Amniotic epithelial cell (primary cell): ENCODE results near the gene HUNK.

ENCODE experiments used
- DNase-seq: peaks from one replicate; pipeline ENCODE4 v3.0.0-alpha.2; 2010; ENCODE audit warnings: low read depth

Gene HUNK

DNA sequence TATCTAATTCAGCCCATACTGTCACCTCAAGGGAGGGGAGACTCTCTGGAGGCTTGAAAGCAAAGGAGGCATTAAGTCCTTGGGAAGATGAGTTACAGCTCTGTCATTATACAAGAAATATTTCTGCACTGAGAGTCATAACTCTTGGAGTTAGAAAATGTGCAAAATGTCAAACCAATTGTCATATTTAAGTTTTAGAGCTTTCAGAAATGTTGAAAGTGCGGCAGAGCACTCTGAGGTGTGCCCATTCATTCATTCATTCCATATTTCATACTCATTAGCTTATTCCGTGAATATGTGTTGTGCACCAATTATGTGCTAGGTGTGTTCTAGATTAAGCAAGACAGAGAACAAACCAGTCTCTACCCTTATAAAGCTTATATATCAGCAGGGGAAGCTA, 87.1 kb downstream of the HUNK start:
- no peak for DNase-seq

DNA sequence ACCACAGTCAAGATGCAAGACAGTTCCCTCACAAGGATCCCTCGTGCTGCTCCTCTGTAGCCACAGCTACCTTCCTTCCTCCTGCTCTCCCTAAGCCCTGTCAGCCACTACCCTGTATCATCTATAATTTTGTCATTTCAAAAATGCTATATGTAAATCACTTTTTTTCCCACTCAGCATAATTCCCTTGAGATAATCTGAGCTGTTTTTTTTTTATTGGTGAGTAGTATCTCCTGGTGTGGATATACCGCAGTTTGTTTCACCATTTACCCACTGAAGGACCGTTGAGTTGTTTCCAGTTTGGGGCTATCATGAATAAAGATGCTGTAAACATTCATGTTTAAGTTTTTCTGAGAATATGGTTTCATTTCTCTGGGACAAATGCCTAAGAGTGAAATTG, 88.2 kb downstream of the HUNK start:
- DNase-seq: no peak

DNA sequence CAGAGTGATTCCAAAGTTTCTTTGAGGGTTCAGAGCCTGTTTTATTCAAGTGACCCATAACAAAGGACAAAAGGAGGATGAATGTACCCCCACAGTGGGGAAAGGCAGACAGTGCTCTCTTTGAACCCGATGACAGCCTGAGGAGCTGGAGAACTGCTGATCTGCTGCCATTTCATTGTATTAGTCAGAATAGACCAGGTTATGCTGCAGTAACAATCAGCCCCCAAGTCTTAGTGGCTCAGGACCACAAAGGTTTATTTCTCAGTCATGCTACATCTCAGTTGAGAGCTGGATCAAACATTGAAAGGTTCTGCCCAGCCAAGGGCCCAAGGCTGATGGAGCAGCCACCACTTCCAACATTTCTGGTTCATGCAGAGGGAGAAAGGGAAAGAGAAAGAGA, 88.9 kb downstream of the HUNK start:
- DNase-seq: no peak

DNA sequence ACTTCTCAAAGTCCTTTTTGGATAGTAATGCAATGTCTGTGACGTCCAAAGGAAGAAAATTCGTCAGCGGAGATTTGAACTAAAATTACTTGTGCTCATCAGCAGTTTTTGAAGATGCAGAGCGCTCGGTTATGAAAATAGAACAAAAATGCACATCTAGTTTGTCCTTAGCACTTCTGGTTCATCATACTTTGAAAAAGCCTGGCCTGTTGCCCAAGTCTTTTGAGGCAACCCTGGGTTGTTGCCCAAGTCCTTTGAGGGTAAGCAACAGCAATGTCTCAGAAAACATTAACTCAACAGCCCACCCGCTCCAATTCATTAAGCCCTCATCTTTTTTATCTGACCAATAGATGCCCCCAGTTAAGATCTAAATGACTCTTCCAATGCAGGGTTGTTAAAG, 91.9 kb downstream of the HUNK start:
- no peak for DNase-seq

DNA sequence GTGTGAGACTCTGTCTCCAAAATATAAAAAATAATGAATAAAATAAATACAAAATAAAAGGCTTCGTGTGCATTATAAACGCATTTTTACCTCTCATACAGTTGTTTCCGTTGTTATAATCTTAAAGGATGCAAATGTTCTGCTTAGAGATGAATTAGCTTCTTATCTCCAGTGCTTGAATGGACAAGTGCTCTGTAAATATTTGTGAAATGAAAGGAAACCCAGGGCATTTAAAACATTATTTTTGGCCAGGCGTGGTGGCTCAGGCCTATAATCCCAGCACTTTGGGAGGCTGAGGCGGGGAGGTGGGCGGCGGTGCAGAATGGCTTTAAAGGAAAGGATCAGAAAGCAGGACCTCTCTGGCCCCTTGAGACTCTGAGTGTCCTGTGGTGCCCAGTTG, 94.5 kb downstream of the HUNK start:
- no peak for DNase-seq

DNA sequence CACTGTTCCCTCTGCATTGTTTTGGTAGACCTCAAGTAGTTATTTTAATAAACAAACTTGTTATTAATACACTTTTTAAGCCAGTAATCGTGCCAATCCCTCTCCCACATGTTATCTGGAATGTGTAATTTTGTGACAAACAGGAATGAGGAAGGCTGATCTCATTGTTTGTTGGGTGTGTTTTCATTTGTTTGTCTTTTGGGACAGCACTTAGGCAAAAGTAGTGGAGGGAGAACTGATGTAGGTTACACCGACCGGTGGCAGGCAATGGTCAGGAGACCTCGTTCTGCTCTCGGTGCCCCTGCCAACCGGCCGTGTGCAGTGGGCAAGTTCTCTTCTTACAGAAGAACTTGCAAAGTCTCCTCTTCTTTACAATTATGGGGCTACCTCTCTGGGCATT, 99.8 kb downstream of the HUNK start:
- no peak for DNase-seq

DNA sequence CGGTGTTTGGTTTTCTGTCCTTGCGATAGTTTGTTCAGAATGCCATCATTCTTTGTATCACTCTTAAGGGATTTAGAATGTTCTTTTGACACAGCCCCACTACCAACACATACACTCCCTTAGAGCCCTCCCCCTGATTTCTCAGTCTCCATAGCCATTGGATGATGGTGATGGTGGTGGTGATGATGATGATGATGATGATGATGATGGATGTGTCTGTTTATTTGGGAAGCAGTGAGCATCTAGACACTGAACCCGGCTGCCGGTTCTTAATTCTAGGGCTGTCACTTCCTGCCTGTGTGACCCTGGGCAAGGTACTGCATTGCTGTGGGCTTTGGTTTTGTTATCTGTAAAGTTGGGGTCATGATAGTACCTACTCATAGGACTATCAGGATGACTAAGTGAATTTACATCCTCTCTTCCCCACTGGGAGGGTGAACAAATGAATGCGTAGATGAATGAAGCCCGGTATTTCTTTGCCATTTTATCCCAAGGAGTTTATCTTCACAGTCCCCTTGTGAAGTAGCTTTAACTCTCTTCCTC, 100.7 kb downstream of the HUNK start:
- no peak for DNase-seq

DNA sequence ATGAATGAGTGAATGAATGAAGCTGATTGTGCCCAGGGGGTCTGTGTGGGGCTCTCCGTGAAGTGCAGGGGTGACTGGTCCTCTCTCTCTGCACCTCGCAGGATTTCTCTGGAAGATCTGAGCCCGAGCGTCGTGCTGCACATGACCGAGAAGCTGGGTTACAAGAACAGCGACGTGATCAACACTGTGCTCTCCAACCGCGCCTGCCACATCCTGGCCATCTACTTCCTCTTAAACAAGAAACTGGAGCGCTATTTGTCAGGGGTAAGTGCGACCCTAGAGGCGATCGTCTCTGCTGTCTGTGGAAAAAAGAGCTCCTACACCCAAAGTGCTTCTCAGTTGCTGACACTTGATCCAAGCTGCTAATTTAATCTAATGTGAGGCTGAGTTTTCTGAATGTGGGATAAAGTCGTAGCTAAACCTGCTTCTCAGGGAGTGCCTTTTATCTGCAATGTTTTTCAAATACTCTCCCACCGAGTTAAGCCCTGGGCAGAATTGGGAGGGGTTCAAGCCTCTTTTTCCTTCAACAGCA, 101.7 kb downstream of the HUNK start:
- no peak for DNase-seq

DNA sequence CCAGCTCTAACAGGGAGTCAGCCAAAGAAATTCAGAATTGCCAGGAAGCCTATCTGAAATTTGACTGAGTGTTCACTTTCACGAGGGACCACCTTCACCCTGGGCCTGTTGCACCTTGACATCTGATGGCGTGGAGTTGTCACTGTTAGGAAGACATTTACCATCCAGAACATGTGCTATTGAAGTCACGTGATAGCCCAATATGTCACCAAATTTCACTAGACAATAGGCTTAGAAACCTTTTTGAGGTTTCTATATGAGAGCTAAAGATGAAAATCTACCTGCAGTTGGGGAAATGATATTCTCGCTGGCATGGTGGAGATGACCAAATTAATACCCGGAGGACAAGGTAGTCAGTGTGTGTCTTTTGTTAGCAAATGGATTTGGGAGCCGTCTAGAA, 102.7 kb downstream of the HUNK start:
- DNase-seq: no peak

DNA sequence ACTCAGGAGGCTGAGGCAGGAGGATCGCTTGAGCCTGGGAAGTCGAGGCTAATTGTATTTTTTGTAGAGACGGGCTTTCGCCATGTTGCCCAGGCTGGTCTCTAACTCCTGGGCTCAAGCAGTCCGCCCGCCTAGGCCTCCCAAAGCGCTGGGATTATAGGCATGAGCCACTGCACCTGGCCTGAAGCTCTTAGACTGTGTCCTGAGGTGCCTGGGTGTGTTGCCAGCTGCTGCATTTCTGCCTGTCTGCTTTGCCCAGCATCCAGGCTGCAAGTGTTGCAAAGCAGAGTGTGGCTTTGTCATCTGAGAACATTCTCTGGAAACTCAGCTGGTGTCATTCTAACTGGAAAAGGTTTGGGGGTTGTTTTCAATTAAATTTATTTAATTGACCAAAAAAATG, 105.0 kb downstream of the HUNK start:
- no peak for DNase-seq

DNA sequence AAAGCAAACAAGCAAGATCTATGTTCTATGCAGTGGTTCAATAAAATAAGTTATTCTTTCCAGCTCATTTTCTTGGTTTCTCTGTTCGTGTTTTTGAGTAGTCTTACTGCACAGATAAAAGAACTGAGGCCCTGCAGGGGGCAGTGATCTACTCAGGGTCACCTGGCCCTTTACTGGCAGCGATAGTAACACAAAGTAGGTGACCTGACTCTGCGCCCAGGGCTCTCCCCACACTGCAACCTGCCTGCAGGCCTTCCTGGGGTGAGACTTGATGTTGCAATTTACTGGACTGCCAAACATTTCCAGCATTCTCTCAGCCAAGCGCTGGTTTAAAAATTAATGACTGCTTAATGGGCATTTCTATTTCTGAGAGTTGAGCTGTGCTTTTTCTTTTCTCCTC, 110.3 kb downstream of the HUNK start:
- DNase-seq: no peak

DNA sequence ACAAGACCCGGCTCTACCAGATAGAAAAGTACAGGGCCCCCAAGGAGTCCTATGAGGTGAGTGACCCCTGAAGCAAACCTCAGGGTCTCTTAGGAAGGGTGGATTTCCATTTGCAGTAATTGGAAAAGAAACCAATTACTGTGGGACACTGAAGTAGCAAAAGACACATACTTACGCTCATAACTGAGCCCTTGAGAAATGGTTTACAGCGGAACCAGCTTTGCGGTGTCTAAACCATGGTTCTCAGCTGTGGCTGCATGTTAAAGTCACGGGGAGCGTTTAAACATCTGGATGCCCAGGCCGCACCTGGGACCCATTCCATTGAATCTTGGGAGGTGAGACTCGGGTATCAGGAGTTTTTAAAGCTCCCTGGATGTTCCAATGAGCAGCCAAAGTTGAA, 110.7 kb downstream of the HUNK start:
- DNase-seq: no peak

DNA sequence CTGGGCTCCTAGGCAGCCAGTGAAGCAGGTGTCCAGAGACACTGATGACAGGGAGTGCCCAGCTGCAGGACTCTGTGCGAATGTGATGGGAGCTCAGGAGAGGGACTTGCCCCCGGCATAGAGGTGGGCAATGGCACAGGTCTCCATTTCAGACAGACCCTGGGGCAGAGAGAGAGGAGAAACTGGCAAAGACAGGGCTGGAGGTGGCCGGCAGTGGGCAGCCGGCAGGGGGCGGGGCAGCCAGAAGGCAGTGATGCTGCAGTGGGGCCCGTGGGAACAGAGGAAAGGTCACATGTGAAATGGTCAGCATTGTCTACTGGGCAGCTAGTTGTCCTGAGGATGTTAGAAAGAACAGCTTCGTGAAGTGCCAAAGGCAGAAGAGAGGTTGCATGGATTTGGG, 112.6 kb downstream of the HUNK start:
- no peak for DNase-seq

DNA sequence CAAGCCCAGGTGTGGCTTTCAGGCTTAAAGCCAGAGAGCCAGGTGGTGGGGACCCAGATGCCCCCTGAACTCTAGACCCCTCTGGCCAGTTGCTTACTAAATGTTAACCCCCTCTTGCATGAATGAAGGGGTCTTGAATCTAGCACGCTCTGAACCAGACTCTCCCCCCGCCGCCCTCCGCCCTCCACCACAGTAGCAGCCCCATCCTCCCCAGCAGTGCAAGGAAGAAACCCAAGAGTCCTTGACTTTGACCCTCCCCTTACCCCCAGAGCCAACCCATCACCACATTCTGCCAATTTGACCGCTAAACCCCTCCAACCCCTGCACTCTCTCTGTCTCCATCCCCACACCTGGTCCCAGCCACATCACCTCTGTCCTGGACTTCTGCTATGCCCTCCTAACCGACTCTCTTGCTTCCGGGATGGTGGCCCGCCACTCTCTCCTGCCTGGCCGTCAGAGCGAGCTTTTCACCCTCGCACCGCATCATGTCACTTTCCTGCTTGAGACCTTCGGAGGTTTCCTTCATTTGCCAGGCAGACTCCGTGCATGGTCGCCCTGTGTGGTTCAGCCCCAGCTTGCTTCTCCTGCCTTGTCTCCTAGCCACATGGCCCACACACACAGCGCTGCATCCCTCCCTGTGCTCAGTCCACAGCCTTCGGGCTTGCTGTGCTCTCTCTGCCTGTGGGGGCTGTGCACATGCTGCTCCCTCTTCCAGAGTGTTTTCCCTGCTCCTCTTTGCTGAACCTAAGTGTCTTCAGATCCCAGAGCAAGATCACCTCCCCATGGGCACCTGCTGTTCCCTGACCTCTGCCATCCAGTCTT, 113.4 kb downstream of the HUNK start:
- DNase-seq: no peak

DNA sequence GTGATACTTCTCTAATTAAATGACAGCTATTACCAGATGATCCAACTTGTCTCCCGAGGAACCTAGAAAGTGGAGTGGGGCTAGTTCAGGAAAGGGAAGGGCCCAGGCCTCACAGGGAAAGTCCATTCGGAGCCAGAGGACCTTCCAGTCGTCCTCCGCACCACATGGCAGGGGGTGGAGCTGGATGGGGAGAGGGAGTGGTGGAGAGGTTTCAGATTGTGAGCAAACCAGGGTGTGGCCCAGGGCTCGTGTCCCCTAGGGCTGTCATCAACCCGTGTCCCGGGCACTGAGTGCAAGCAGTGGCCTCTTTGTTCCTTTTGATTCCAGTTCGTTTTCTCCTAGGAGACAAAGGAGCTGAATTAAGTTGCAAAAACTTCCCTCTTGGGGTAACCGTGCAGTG, 114.9 kb downstream of the HUNK start:
- no peak for DNase-seq

DNA sequence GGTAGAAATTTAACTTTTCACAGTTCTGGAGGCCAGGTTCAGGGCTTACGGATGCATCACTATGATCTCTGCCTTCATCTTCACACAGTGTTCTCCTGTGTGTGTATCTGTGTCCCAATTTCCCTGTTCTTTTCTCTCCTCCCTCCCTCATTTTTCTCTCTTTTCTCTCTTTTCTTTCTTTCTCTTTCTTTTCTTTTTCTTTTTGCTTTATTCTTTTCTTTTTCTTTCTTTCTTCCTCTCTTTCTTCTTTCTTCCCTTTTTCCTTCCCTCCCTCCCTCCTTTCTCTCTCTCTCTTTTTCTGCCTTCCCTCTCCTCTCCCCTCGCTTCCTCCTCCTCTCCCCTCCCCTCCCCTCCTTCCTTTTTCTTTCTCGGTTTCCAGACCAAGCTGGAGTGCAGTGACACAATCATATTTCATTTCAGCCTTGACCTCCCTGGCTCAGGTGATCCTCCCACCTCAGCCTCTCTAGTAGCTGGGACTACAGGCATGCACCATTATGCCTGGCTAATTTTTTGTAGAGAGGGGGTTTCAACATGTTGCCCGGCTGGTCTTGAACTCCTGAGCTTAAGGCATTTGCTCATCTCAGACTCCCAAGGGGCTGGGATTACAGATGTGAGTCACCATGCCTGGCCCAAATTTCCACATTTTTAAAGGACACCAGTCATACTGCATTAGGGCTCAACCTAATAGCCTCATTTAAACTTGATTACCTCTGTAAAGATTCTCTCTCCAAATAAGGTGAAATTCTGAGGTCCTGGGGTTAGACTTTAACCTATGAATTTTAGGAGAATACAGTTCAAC, 115.9 kb downstream of the HUNK start:
- DNase-seq: no peak

DNA sequence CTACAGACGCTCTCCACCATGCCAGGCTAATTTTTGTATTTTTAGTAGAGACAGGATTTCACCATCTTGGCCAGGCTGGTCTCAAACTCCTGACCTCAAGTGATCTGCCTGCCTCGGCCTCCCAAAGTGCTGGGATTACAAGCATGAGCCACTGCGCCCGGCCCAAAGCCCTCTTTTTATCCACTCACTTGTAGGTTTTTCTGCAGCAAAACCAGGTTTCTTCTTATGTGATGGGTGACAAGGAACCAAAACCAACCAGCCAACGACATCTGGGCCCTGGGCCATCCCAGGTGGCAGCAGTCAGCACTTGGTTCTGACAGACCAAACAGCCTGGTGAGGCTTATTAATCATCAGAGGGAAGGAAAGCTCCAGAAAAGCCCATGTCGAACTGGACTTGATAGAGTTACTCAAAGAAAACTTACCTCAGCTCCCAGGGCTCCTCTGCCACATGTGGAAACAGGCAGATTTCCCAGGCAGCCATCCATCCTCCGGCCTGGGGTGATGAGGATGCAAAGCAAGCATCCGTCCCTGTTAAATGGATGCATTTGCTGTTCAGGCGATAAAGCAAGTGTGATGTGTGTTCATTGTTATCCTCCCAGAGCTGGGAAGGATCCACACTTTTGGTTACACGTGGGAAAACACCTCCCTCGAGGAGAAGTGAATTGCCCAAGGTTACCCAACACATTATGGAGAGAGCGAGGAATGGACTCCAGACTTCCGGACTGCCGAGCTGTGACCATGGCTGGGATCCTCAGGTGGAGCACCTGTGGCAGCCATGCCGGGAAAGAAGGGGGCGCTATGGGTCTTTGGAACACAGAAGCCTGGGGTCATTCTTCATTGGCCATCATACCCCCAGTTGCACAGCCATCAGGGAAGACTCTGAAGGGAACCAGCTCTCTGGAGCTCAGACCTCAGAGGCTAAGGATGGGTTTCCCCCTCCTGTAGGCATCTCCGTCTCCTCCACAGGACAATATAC, 118.8 kb downstream of the HUNK start:
- DNase-seq: no peak

DNA sequence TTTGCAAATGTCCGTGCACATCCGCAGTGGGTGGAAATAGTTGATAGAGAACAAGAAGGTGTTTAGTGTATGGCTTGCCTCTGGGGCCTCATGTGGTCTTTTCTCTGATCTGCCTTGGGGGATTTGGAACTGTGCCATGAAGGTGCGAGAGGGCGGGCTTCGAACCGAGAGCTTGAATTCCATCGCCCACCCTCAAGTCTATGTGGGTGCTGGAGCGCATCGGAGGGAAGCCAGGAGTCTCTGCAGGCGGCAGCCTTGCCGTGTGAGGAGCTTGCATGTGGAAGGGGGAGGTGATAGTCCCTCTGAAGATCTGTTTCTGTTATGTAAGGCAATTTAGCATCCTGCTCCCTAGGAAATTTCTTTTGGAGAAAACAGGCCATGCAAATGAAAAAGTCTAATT, 119.6 kb downstream of the HUNK start:
- DNase-seq: no peak

DNA sequence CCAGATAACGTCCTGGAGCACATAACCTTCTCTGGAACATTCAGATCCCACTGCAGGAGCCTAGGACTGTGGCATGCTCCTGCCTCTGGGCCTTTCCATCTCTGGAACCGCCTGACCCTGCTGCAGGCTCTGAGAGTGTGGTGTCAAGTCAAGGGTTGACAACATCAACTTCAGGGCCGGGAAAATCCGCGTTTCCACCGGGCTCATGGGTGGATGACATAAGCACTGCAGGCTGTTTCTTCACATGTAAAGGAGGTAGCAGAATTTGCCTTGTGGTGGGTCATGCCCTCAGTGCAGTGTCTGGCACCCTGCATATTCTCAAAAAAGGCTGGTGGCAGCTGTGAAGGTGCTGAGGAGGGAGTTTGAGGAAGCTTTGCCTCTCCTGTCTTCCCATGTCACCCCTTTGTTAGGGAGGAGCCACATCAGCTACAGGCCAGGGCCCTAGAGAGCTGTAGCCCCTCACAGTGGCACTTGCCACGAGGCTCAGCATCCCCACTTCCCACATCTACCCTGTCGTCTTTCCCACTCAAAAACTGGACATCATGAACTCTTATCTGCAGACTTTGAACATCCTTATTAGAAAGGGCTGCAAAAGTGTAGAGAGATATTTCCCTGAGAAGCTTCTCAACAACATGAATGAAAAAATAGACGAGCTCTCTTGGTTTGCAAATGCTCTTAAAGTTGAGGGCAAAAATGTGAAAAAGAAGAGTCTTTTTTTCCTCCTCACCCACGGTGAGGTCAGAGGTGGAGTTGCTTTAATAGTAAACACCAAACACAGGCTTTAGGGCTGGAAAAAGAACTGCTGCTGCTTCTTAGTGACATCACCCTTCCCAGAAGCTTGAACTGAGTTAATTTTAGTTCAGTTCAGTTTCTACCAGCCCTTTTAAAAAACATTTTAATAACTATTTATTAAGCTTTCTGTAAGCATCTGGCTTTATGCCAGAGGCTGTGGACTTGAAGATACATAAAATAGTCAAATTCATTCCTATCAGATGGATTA, 121.3 kb downstream of the HUNK start:
- DNase-seq: no peak

DNA sequence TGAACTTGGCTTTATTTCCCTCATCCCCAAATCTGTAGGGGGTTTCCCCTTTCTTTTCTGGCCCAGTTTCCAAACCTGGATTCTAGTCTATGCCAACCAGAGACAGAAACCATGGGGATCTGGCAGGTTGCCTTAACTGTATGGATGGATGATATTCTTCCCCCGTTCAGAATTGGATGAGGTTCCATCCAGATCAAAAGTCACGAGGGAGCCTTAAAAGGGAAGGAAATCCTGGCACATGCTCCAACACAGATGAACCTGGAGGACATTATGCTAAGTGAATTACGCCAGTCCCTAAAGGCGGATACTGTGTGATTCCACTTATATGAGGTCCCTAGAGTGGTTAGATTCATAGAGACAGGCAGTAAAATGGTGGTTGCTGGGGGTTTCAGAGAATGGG, 124.4 kb downstream of the HUNK start:
- DNase-seq: no peak
